Activated naive CD4-positive, alpha-beta T cell treated with anti-CD3 and anti-CD28 coated beads for 36 hours (primary cell): ENCODE data around the gene CACNB4. TPM values are rescaled to one million over a fixed set of nuclear protein-coding genes. Genes with fewer than 3 reads are reported as not detected.

Experiments
- CTCF ChIA-PET: fragments of 350-600 bp; sonication (Branson Sonifier 250); formaldehyde crosslinking; loops from one replicate; lab custom pipeline; 2021; ENCODE audit warnings: antibody characterized with exemption; lab: Charles Lee
- DNase-seq: peaks from one replicate; pipeline ENCODE4 v3.0.0-alpha.2; 2020
- H3K27ac Mint-ChIP-seq: one replicate; pipeline ENCODE4 v1.8.0; 2021; ENCODE audit warnings: mild to moderate bottlenecking, mixed read lengths
- H3K27me3 Mint-ChIP-seq: one replicate; pipeline ENCODE4 v1.8.0; 2021; ENCODE audit warnings: low read depth, mixed read lengths
- H3K36me3 Mint-ChIP-seq: one replicate; pipeline ENCODE4 v1.8.0; 2021; ENCODE audit warnings: low read depth, mixed read lengths
- H3K4me1 Mint-ChIP-seq: one replicate; pipeline ENCODE4 v1.8.0; 2021; ENCODE audit warnings: low read depth, mixed read lengths
- H3K4me3 Mint-ChIP-seq: one replicate; pipeline ENCODE4 v1.8.0; 2021; ENCODE audit warnings: mild to moderate bottlenecking, moderate library complexity, mixed read lengths
- H3K9me3 Mint-ChIP-seq: one replicate; pipeline ENCODE4 v1.8.0; 2021; ENCODE audit warnings: mixed read lengths
- intact Hi-C: fragments of 100-400 bp; cut with micrococcal nuclease; formaldehyde crosslinking; loops from one replicate; pipeline ENCODE4 v1.15.1; 2023
- total RNA-seq, 2 experiments: library from RNA; stranded (reverse); gene quantifications; one replicate each; pipeline ENCODE4 v1.2.3, GENCODE V29; 2021

CACNB4 gene
- total RNA-seq, 2 experiments from 2014 or later = 0.10 to 0.15 TPM

DNA sequence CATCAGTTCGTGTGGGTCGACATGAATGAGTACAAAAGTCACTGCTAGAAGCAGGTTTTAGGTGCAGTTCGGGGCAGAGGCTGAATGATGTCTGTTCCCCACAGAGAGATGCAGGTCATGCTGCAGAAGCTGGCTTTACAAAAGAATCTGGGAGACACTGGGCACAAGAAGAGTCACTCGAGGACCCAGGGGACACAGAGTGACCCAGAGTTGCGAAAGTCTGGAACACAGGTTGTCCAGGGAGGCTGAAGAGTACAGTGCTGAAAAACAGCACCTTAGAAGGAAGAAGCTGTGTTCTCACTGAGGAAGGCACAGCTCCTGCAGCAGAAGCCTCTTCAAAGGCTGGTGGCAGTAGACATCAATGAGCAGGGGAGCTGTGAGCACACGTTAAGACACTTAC lies 14.8 kb downstream of the CACNB4 start:
- H3K27ac Mint-ChIP-seq = no peak overlapping the region
- no peaks in the 10 kb centered on the region for H3K36me3 Mint-ChIP-seq
- H3K9me3 Mint-ChIP-seq = no peaks in the 10 kb centered on the region
- no peaks in the 10 kb centered on the region for H3K4me1 Mint-ChIP-seq
- intact Hi-C loops = no loop called here
- DNase-seq = no peak
- H3K4me3 Mint-ChIP-seq = no peak overlapping the region
- no peaks in the 10 kb centered on the region for H3K27me3 Mint-ChIP-seq
- CTCF ChIA-PET = no interaction called here

DNA sequence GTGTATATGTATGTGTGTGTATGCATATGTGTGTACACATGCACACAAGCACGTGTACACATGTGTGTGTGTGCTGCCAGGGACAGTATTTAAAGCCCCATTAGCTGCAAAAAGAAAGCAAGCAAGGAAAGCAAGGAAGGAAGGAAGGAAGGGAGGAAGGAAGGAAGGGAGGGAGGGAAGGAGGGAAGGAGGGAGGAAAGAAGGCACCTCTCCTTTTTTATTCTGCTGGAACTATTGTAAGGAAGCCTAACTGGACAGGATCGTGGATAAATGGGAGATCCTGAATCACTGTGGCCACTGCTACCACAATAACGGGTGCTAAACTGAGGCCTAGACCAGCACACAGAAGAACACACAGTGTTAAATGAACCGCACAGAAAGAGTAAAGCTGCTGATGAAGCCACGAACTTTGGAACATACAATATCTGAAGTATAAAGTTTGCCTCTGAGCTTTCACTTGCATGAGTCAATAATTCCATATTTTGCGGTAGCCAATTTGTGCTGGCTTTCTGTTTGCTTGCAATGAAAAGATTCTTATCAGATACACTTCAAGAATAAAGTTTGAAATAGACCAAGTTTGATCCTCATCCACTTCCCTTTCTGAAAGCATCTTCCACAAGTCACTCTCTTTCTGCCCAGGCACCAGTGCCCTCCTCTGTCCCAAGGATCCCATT lies 15.5 kb downstream of the CACNB4 start:
- Mint-ChIP-seq H3K9me3 (no peaks in the 10 kb centered on the region), H3K27me3 (no peaks in the 10 kb centered on the region)

DNA sequence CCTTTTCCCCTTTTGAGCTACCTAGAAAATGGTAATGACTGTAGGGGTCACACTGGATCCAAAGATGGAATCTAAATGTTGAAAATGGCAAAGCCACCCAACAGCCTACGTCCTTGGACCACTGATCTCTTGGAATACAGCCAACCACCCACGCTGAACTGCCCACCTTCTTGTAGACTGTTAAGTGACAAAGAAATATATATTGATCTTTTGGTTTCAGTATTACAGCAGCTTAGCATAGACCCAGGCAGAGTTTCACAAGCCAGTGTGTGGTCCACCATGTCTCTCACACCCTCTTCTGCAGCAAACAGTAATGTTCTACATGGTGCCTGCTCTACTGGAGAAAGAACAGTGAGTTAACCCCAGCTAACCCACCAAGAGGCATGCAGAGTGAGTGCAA lies 20.2 kb downstream of the CACNB4 start:
- CTCF ChIA-PET = interaction anchor here (0.6 kb wide), 1 partner anchor 84 kb away, joined by 7 read pairs; no protein-coding TSS in a partner anchor
- intact Hi-C loops = no loop called here
- Mint-ChIP-seq H3K9me3 (no peaks in the 10 kb centered on the region), H3K36me3 (no peaks in the 10 kb centered on the region), H3K27ac (no peak overlapping the region), H3K4me3 (no peak overlapping the region), H3K4me1 (no peaks in the 10 kb centered on the region), H3K27me3 (no peaks in the 10 kb centered on the region)
- DNase-seq = no peak

More for the DNA sequence above, 15.5 kb downstream of the CACNB4 start:
- H3K4me1 Mint-ChIP-seq = no peaks in the 10 kb centered on the region
- CTCF ChIA-PET = interaction anchor here (0.6 kb wide), 1 partner anchor 448 kb away, joined by 4 read pairs; no protein-coding TSS in a partner anchor
- no peaks in the 10 kb centered on the region for H3K36me3 Mint-ChIP-seq
- intact Hi-C loops = no loop called here
- no peak overlapping the region for H3K4me3 Mint-ChIP-seq
- H3K27ac Mint-ChIP-seq = no peak overlapping the region
- DNase-seq = no peak

DNA sequence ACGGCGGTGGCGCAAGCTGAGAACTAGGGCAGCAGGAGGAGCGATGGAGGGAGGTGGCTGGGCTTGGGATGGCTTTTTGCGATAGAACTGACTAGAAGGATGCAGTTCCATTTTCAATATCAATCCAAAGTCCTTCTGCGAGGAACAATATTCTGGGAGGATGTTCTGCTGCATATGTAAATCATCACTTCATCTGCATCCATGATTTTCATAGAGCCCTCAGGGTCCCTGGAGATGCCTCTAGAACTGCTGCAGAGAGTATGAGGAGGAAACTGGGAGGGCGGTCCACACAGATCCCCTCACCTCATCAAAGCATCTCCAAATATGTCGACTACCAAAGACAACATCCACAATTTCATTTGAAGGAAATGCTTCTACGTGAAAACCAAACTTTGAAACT lies 20.8 kb downstream of the CACNB4 start:
- H3K4me3 Mint-ChIP-seq = no peak overlapping the region
- no peak for DNase-seq
- CTCF ChIA-PET = no interaction called here
- H3K27me3 Mint-ChIP-seq = no peaks in the 10 kb centered on the region
- no peaks in the 10 kb centered on the region for H3K4me1 Mint-ChIP-seq
- intact Hi-C loops = no loop called here
- H3K36me3 Mint-ChIP-seq = no peaks in the 10 kb centered on the region
- H3K27ac Mint-ChIP-seq = no peak overlapping the region
- H3K9me3 Mint-ChIP-seq = no peaks in the 10 kb centered on the region

DNA sequence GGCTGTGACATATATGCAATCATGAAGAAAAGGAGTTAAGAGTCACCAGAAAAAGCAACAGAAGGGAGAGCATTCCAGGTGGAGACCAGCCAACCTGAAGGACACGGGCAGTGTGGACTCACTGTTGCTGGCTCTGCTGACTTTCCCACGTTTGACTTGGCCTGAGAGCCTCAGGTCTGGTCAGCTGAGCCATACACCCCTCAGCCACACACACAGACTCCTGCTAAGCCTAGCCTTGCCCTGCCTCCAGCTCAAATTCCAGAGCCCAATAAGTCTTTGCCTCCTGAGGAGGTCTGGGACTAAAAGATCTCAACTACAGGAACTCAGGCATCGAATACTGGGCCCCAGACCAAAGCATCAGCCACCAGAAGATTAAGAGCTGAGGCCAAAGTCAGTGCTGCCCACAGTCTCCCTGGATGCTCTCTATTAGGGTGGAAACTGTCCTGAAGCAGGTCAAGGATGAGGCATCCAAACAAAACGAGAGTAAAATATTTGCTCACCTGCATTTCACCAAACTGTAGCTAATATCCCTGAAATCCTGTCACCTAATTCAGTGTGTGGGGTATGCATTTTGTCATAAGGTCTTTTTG lies 23.3 kb downstream of the CACNB4 start:
- intact Hi-C loops = no loop called here
- CTCF ChIA-PET = interaction anchor here (0.6 kb wide), 1 partner anchor 73 kb away, joined by 6 read pairs; no protein-coding TSS in a partner anchor
- H3K9me3 Mint-ChIP-seq = no peaks in the 10 kb centered on the region
- no peaks in the 10 kb centered on the region for H3K4me1 Mint-ChIP-seq
- no peak for DNase-seq
- H3K4me3 Mint-ChIP-seq = no peak overlapping the region
- H3K27me3 Mint-ChIP-seq = no peaks in the 10 kb centered on the region
- no peak overlapping the region for H3K27ac Mint-ChIP-seq
- no peaks in the 10 kb centered on the region for H3K36me3 Mint-ChIP-seq

DNA sequence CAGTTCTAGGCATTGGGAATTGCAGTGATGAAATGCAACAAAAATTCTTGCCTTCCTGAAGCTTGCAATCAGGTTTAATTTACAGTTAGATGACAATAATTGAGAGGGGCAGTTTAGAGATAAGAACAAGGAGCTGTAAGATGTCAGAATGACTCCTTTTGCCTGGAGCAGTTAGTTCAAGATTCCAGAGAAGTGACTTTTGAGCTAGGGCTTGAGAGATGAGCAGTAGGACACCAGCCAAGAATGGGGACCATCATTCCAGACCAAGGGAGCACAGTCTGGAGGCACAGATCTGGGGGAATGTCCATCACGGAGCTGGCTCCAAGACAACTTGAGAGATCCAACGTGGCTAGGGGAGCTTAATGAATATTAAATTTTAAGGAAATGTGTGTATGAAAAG lies 26.8 kb downstream of the CACNB4 start:
- DNase-seq = no peak
- CTCF ChIA-PET = no interaction called here
- no peak overlapping the region for H3K27ac Mint-ChIP-seq
- H3K36me3 Mint-ChIP-seq = no peaks in the 10 kb centered on the region
- no peaks in the 10 kb centered on the region for H3K4me1 Mint-ChIP-seq
- intact Hi-C loops = no loop called here
- H3K27me3 Mint-ChIP-seq = no peaks in the 10 kb centered on the region
- H3K9me3 Mint-ChIP-seq = no peaks in the 10 kb centered on the region
- H3K4me3 Mint-ChIP-seq = no peak overlapping the region

DNA sequence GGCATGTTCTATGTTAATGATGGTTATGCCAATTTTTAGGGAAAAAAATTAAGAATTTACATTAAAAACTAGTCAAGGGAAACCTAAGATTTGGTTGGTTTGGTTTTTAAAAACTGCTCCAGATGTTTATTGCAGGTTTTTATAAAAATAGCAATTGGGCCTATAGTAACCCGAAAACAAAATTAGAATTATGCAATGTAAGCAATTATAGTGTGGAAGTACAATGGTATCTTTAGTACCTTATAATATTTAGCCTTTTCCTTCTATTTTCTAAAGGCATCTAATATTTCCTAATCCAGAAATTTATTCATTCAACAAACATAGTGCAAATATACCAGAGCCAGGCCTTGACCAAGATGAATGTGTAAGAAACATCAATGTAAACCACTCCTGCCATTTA lies 27.3 kb downstream of the CACNB4 start:
- H3K36me3 Mint-ChIP-seq = no peaks in the 10 kb centered on the region
- no peaks in the 10 kb centered on the region for H3K4me1 Mint-ChIP-seq
- H3K27ac Mint-ChIP-seq = no peak overlapping the region
- no peak for DNase-seq
- intact Hi-C loops = no loop called here
- no peaks in the 10 kb centered on the region for H3K27me3 Mint-ChIP-seq
- H3K9me3 Mint-ChIP-seq = no peaks in the 10 kb centered on the region
- CTCF ChIA-PET = no interaction called here
- no peak overlapping the region for H3K4me3 Mint-ChIP-seq

DNA sequence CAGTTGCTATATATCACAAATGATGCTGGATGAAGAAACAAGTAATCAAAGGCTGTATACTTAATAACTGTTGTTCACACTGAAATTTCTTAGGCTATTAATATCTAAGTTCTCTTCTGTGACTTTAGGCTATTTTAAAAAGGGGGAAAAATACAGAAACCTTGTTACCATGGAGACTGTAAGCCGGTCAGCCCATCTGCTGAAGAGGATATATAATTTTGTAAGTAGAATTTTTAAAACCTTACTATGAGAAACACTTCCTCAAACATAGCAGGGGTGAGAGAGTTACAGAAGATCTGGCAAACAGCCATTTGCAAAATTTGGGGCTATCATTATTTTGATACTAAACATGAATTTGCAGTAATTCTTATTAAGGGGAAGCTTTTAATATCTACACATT lies 27.8 kb downstream of the CACNB4 start:
- Mint-ChIP-seq H3K4me3 (no peak overlapping the region), H3K4me1 (no peaks in the 10 kb centered on the region), H3K9me3 (no peaks in the 10 kb centered on the region), H3K36me3 (no peaks in the 10 kb centered on the region), H3K27me3 (no peaks in the 10 kb centered on the region), H3K27ac (no peak overlapping the region)
- no peak for DNase-seq
- intact Hi-C loops = no loop called here
- CTCF ChIA-PET = no interaction called here

DNA sequence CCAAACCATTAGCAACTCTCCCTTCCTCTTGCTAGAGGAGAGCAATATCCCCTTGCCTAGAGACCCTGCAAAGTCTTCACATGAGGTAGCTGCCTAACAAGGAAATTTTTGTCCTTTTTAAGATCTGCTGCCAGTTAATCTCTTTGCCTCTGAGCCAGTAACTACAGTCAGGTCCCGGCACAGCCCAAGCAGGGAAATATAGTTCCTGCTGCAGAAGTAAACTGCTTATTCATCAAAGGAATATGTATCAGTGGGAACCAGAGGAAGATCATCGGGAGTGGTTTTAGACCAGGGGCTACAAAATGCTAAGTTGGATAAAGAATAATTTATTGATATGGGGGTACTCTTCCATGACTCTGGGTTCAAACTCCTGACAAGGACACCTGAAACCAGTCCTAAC lies 30.6 kb downstream of the CACNB4 start:
- no peaks in the 10 kb centered on the region for H3K36me3 Mint-ChIP-seq
- CTCF ChIA-PET = interaction anchor here (0.6 kb wide), 1 partner anchor 108 kb away, joined by 4 read pairs; no protein-coding TSS in a partner anchor
- peaks cover 8% of the 10 kb centered on the region for H3K27me3 Mint-ChIP-seq
- H3K27ac Mint-ChIP-seq = no peak overlapping the region
- DNase-seq = no peak
- H3K4me1 Mint-ChIP-seq = no peaks in the 10 kb centered on the region
- intact Hi-C loops = no loop called here
- H3K4me3 Mint-ChIP-seq = no peak overlapping the region
- H3K9me3 Mint-ChIP-seq = no peaks in the 10 kb centered on the region

DNA sequence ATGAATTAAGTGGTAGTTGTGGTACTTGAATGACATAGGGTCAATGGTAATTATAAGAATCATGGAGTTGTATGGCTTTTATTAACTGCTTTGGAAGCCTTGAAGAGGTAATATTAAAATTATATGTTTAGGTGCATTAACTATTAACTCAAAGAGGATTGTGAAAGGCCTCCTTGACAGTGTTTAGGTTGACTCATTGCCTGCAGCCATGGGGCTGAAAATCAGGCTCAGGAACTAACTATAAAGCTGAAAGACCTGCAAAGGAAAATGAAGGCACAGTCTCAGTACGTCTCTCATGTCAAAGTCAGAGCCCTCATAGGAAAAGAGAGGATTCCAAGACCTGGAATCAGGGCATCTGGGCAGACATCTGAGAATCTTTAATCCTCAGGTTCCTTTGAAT lies 31.0 kb downstream of the CACNB4 start:
- CTCF ChIA-PET = interaction anchor here (0.6 kb wide), 1 partner anchor 108 kb away, joined by 4 read pairs; no protein-coding TSS in a partner anchor
- Mint-ChIP-seq H3K9me3 (no peaks in the 10 kb centered on the region), H3K27ac (no peak overlapping the region), H3K36me3 (no peaks in the 10 kb centered on the region), H3K4me3 (no peak overlapping the region), H3K27me3 (peaks cover 8% of the 10 kb centered on the region), H3K4me1 (no peaks in the 10 kb centered on the region)
- no peak for DNase-seq
- intact Hi-C loops = no loop called here

DNA sequence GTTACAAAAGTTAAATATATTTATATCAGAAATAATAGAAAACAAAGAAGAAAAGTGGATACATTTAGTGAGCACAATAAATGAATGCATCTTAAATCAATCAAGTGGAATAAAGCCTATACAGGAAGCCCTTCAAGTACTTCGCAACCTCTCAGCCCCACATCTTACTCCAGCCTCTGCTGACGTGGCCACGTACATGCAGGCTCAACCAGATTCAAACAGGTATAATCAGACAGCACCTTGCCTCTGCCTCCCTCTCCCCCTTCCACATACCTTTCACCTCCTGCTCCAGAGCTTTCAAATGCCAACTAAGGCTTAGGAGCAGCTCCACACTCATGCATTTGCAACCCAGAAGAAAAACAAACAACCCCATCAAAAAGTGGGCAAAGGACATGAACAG lies 32.9 kb downstream of the CACNB4 start:
- DNase-seq = no peak
- CTCF ChIA-PET = no interaction called here
- H3K9me3 Mint-ChIP-seq = no peaks in the 10 kb centered on the region
- no peak overlapping the region for H3K4me3 Mint-ChIP-seq
- H3K27me3 Mint-ChIP-seq = peaks cover 15% of the 10 kb centered on the region
- intact Hi-C loops = no loop called here
- H3K4me1 Mint-ChIP-seq = no peaks in the 10 kb centered on the region
- no peaks in the 10 kb centered on the region for H3K36me3 Mint-ChIP-seq
- H3K27ac Mint-ChIP-seq = no peak overlapping the region

DNA sequence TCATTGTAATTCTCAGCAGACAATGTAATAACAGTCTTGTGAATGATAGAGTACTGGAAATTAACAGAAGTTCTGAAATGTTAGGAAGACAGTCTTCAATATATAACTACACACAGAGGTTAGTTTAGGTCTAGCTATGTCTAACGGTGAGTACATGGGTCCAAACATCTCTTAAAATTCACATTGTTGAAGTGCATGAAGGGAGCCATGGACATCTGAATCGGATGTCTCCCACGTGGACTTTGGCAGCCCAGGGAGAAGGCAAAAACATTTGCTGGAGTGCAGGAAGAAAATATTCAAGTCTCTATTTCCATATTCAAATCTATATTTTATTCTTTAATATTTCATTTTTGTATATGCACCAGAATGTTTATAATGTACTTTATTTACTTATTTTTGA lies 34.8 kb downstream of the CACNB4 start:
- intact Hi-C loops = no loop called here
- CTCF ChIA-PET = no interaction called here
- Mint-ChIP-seq H3K4me3 (no peak overlapping the region), H3K4me1 (no peaks in the 10 kb centered on the region), H3K36me3 (peaks cover 1% of the 10 kb centered on the region), H3K27me3 (peaks cover 15% of the 10 kb centered on the region), H3K9me3 (no peaks in the 10 kb centered on the region), H3K27ac (no peak overlapping the region)
- DNase-seq = no peak

DNA sequence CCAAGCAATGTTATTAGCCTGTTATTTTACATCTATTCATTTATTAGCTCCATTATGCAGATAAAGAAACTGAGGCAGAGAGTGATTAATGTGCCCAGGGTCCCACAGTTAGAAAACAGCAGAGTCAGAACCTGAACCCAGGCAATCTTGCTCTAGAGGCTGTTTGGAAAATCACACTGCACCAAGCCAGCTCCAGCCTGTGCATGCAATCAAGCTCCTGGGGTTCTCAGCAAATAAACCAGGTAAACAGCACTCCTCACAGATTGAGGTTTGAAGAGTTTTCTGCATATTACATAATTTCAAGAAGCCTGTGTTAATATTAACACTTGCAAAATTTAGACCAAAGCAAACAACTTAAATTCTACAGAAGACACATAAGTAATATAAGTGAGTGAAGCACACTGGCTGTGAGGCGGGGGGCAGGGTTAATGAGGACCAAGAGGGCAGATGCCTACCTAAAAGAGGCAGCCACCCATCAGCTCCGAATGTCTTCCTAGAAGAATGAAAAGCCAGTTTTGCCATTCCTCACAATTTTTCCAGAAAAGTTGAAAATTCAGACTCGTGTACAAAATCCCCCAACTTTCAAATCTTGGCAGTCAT lies 35.4 kb downstream of the CACNB4 start:
- no peak for DNase-seq
- intact Hi-C loops = no loop called here
- H3K27me3 Mint-ChIP-seq = peaks cover 16% of the 10 kb centered on the region
- CTCF ChIA-PET = no interaction called here
- H3K4me1 Mint-ChIP-seq = no peaks in the 10 kb centered on the region
- H3K9me3 Mint-ChIP-seq = peaks cover under 1% of the 10 kb centered on the region
- no peak overlapping the region for H3K4me3 Mint-ChIP-seq
- H3K36me3 Mint-ChIP-seq = peaks cover 1% of the 10 kb centered on the region
- H3K27ac Mint-ChIP-seq = no peak overlapping the region
